HAP-1 (cell line): ENCODE data around the gene PRMT7.
A peak's percentile ranks its signal among the peaks of the same experiment; 100 is the strongest.

Source experiments
- DNase-seq, 2 experiments: peaks; one replicate each; pipeline ENCODE4 v3.0.0-alpha.2; 2016 to 2020; ENCODE audit warnings: low spot score in 2 of 2
- H3K27me3 ChIP-seq: fragments of 250-450 bp; sonication (Bioruptor Pico); 2 replicates; pipeline ENCODE4 v1.5.1; 2020; ENCODE audit warnings: low read depth, mild to moderate bottlenecking, moderate library complexity
- H3K36me3 ChIP-seq: fragments of 250-450 bp; sonication (Bioruptor Pico); replicated peaks from 2 replicates; pipeline ENCODE4 v1.5.1; 2020; ENCODE audit warnings: mild to moderate bottlenecking
- H3K4me1 ChIP-seq: fragments of 250-450 bp; sonication (Bioruptor Pico); 2 replicates; pipeline ENCODE4 v1.5.1; 2020; ENCODE audit warnings: mild to moderate bottlenecking
- H3K4me3 ChIP-seq: fragments of 250-450 bp; sonication (Bioruptor Pico); 2 replicates; pipeline ENCODE4 v1.5.1; 2020; ENCODE audit warnings: mild to moderate bottlenecking, moderate library complexity
- H3K9me3 ChIP-seq: fragments of 250-450 bp; sonication (Bioruptor Pico); 2 replicates; pipeline ENCODE4 v1.5.1; 2020; ENCODE audit warnings: mild to moderate bottlenecking, moderate library complexity
- in situ Hi-C: fragments of 300-500 bp; cut with MboI; formaldehyde crosslinking; loops from 3 replicates; pipeline ENCODE4 v1.14.3; 2020; ENCODE audit warnings: low sequenced_read_pairs, inconsistent platforms, mixed read lengths

Gene PRMT7

GRCh38 chr16:68380348-68380670 is 69.5 kb downstream of the PRMT7 start:
- in situ Hi-C loops, result loop anchor here (25.0 kb wide), 1 partner anchor 132 kb away; no protein-coding TSS in a partner anchor
- Histone ChIP-seq H3K27me3 (no peaks in the 10 kb centered on the region), H3K36me3 (no peaks in the 10 kb centered on the region), H3K9me3 (no peaks in the 10 kb centered on the region), H3K4me3 (no peak overlapping the region), H3K4me1 (no peaks in the 10 kb centered on the region)
- no peak for DNase-seq

GRCh38 chr16:68380676-68381362 is 70.0 kb downstream of the PRMT7 start:
- H3K4me3 ChIP-seq, result no peak overlapping the region
- H3K27me3 ChIP-seq, result no peaks in the 10 kb centered on the region
- in situ Hi-C loops, result loop anchor here (25.0 kb wide), 1 partner anchor 131 kb away; no protein-coding TSS in a partner anchor
- H3K4me1 ChIP-seq, result no peaks in the 10 kb centered on the region
- no peak for DNase-seq
- H3K9me3 ChIP-seq, result no peaks in the 10 kb centered on the region
- no peaks in the 10 kb centered on the region for H3K36me3 ChIP-seq

GRCh38 chr16:68381363-68381724 is 70.5 kb downstream of the PRMT7 start:
- in situ Hi-C loops, result loop anchor here (25.0 kb wide), 1 partner anchor 131 kb away; no protein-coding TSS in a partner anchor
- no peak for DNase-seq
- H3K4me3 ChIP-seq, result no peak overlapping the region
- H3K36me3 ChIP-seq, result no peaks in the 10 kb centered on the region
- no peaks in the 10 kb centered on the region for H3K27me3 ChIP-seq
- H3K9me3 ChIP-seq, result no peaks in the 10 kb centered on the region
- no peaks in the 10 kb centered on the region for H3K4me1 ChIP-seq

- in situ Hi-C loops, result loop anchor here (25.0 kb wide), 1 partner anchor 130 kb away; no protein-coding TSS in a partner anchor
- DNase-seq, result peak in 1 of 2 experiments; percentile 36
- no peaks in the 10 kb centered on the region for H3K4me1 ChIP-seq
Measured at GRCh38 chr16:68382296-68382718, 71.5 kb downstream of the PRMT7 start.

GRCh38 chr16:68383858-68384257 is 73.0 kb downstream of the PRMT7 start:
- Histone ChIP-seq H3K4me3 (no peak overlapping the region), H3K4me1 (no peaks in the 10 kb centered on the region), H3K9me3 (no peaks in the 10 kb centered on the region), H3K27me3 (no peaks in the 10 kb centered on the region), H3K36me3 (no peaks in the 10 kb centered on the region)
- in situ Hi-C loops, result loop anchor here (25.0 kb wide), 1 partner anchor 128 kb away; no protein-coding TSS in a partner anchor
- DNase-seq, result no peak

More at GRCh38 chr16:68382296-68382718, 71.5 kb downstream of the PRMT7 start:
- H3K4me3 ChIP-seq, result no peak overlapping the region
- no peaks in the 10 kb centered on the region for H3K36me3 ChIP-seq
- H3K27me3 ChIP-seq, result no peaks in the 10 kb centered on the region
- no peaks in the 10 kb centered on the region for H3K9me3 ChIP-seq

GRCh38 chr16:68384288-68385161 is 73.7 kb downstream of the PRMT7 start:
- no peaks in the 10 kb centered on the region for H3K27me3 ChIP-seq
- peaks cover under 1% of the 10 kb centered on the region for H3K4me1 ChIP-seq
- no peak overlapping the region for H3K4me3 ChIP-seq
- no peak for DNase-seq
- H3K9me3 ChIP-seq, result no peaks in the 10 kb centered on the region
- H3K36me3 ChIP-seq, result no peaks in the 10 kb centered on the region
- in situ Hi-C loops, result loop anchor here (25.0 kb wide), 1 partner anchor 128 kb away; no protein-coding TSS in a partner anchor

- no peak for DNase-seq
- in situ Hi-C loops, result loop anchor here (25.0 kb wide), 1 partner anchor 127 kb away; no protein-coding TSS in a partner anchor
Measured at GRCh38 chr16:68385371-68385770, 74.6 kb downstream of the PRMT7 start.

GRCh38 chr16:68386628-68387027 is 75.8 kb downstream of the PRMT7 start:
- in situ Hi-C loops, result loop anchor here (25.0 kb wide), 1 partner anchor 126 kb away; no protein-coding TSS in a partner anchor

More at GRCh38 chr16:68385371-68385770, 74.6 kb downstream of the PRMT7 start:
- Histone ChIP-seq H3K9me3 (no peaks in the 10 kb centered on the region), H3K4me1 (peaks cover 8% of the 10 kb centered on the region), H3K4me3 (no peak overlapping the region), H3K27me3 (no peaks in the 10 kb centered on the region), H3K36me3 (no peaks in the 10 kb centered on the region)

GRCh38 chr16:68387301-68387700 is 76.5 kb downstream of the PRMT7 start:
- H3K4me3 ChIP-seq, result no peak overlapping the region
- H3K27me3 ChIP-seq, result no peaks in the 10 kb centered on the region
- H3K36me3 ChIP-seq, result no peaks in the 10 kb centered on the region
- in situ Hi-C loops, result loop anchor here (25.0 kb wide), 1 partner anchor 125 kb away; no protein-coding TSS in a partner anchor
- peaks cover 8% of the 10 kb centered on the region for H3K4me1 ChIP-seq
- H3K9me3 ChIP-seq, result no peaks in the 10 kb centered on the region
- DNase-seq, result peak in 1 of 2 experiments; percentile 55

More at GRCh38 chr16:68386628-68387027, 75.8 kb downstream of the PRMT7 start:
- Histone ChIP-seq H3K9me3 (no peaks in the 10 kb centered on the region), H3K4me1 (peaks cover 8% of the 10 kb centered on the region), H3K4me3 (no peak overlapping the region), H3K36me3 (no peaks in the 10 kb centered on the region), H3K27me3 (no peaks in the 10 kb centered on the region)
- no peak for DNase-seq

GRCh38 chr16:68388124-68388523 is 77.3 kb downstream of the PRMT7 start:
- H3K36me3 ChIP-seq, result no peaks in the 10 kb centered on the region
- DNase-seq, result no peak
- peaks cover 8% of the 10 kb centered on the region for H3K4me1 ChIP-seq
- H3K9me3 ChIP-seq, result no peaks in the 10 kb centered on the region
- H3K4me3 ChIP-seq, result no peak overlapping the region
- H3K27me3 ChIP-seq, result no peaks in the 10 kb centered on the region
- in situ Hi-C loops, result loop anchor here (25.0 kb wide), 1 partner anchor 124 kb away; no protein-coding TSS in a partner anchor

GRCh38 chr16:68389006-68389405 is 78.2 kb downstream of the PRMT7 start:
- Histone ChIP-seq H3K4me1 (peaks cover 8% of the 10 kb centered on the region), H3K27me3 (no peaks in the 10 kb centered on the region), H3K36me3 (no peaks in the 10 kb centered on the region), H3K4me3 (no peak overlapping the region), H3K9me3 (no peaks in the 10 kb centered on the region)
- in situ Hi-C loops, result loop anchor here (25.0 kb wide), 1 partner anchor 123 kb away; no protein-coding TSS in a partner anchor
- no peak for DNase-seq

- H3K4me1 ChIP-seq, result peaks cover 8% of the 10 kb centered on the region
- H3K9me3 ChIP-seq, result no peaks in the 10 kb centered on the region
- no peak for DNase-seq
- in situ Hi-C loops, result loop anchor here (25.0 kb wide), 1 partner anchor 122 kb away; no protein-coding TSS in a partner anchor
- H3K27me3 ChIP-seq, result no peaks in the 10 kb centered on the region
- H3K36me3 ChIP-seq, result no peaks in the 10 kb centered on the region
- H3K4me3 ChIP-seq, result no peak overlapping the region
Measured at GRCh38 chr16:68389750-68390371, 79.0 kb downstream of the PRMT7 start.

- in situ Hi-C loops, result loop anchor here (25.0 kb wide), 1 partner anchor 119 kb away; no protein-coding TSS in a partner anchor
- Histone ChIP-seq H3K4me3 (no peak overlapping the region), H3K9me3 (no peaks in the 10 kb centered on the region), H3K4me1 (peaks cover 8% of the 10 kb centered on the region), H3K27me3 (no peaks in the 10 kb centered on the region), H3K36me3 (no peaks in the 10 kb centered on the region)
- DNase-seq, result no peak
Measured at GRCh38 chr16:68393333-68393732, 82.5 kb downstream of the PRMT7 start.
